Measurements from ENCODE around the gene GIT2.

DNA sequence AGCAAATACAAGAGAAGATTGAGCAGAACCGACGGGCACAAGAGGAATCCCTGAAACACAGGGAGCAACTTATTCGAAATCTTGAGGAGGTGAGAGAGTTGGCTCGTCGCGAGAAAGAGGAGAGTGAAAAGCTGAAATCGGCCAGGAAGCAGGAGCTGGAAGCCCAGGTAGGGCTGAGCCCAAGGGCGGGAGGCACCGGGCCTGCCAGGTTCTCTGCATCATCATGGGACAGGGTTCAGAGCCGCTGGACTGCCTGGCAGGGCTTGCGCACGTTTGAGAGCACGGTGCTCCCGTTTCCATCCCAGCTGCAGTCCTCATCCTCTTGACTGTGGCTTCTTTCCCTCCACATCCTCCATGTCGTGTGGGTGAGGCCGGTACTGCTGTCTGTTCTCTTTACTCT, 81.7 kb downstream of the GIT2 start:
- TF ChIP-seq, protein P1, sequence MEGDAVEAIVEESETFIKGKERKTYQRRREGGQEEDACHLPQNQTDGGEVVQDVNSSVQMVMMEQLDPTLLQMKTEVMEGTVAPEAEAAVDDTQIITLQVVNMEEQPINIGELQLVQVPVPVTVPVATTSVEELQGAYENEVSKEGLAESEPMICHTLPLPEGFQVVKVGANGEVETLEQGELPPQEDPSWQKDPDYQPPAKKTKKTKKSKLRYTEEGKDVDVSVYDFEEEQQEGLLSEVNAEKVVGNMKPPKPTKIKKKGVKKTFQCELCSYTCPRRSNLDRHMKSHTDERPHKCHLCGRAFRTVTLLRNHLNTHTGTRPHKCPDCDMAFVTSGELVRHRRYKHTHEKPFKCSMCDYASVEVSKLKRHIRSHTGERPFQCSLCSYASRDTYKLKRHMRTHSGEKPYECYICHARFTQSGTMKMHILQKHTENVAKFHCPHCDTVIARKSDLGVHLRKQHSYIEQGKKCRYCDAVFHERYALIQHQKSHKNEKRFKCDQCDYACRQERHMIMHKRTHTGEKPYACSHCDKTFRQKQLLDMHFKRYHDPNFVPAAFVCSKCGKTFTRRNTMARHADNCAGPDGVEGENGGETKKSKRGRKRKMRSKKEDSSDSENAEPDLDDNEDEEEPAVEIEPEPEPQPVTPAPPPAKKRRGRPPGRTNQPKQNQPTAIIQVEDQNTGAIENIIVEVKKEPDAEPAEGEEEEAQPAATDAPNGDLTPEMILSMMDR (IDR thresholded peaks at IDR 0.05 in 2 of 3, conservative IDR thresholded peaks at IDR 0.05 in 1 of 3; ENCODE audit: control insufficient read depth in 2 of 3, extremely low read depth in 1 of 3, insufficient read depth in 1 of 3, low read depth in 3 of 3, low read length in 3 of 3): no peak
- no peak for TF ChIP-seq EZH2 (IDR thresholded peaks at IDR 0.05; ENCODE audit: borderline replicate concordance, control insufficient read depth, low read depth, low read length)
- TF ChIP-seq EP300 (IDR thresholded peaks at IDR 0.05; ENCODE audit: borderline replicate concordance in 1 of 2, control insufficient read depth in 1 of 2, low read depth in 2 of 2, low read length in 2 of 2): no peak
- TF ChIP-seq SMC3 (IDR thresholded peaks at IDR 0.05; ENCODE audit: borderline replicate concordance, low read length): no peak
- TF ChIP-seq, protein P2, sequence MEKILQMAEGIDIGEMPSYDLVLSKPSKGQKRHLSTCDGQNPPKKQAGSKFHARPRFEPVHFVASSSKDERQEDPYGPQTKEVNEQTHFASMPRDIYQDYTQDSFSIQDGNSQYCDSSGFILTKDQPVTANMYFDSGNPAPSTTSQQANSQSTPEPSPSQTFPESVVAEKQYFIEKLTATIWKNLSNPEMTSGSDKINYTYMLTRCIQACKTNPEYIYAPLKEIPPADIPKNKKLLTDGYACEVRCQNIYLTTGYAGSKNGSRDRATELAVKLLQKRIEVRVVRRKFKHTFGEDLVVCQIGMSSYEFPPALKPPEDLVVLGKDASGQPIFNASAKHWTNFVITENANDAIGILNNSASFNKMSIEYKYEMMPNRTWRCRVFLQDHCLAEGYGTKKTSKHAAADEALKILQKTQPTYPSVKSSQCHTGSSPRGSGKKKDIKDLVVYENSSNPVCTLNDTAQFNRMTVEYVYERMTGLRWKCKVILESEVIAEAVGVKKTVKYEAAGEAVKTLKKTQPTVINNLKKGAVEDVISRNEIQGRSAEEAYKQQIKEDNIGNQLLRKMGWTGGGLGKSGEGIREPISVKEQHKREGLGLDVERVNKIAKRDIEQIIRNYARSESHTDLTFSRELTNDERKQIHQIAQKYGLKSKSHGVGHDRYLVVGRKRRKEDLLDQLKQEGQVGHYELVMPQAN (conservative IDR thresholded peaks at IDR 0.05): no peak
- TF ChIP-seq POLR2AphosphoS5 (IDR thresholded peaks at IDR 0.05; ENCODE audit: low read length): no peak
- TF ChIP-seq POLR2A (IDR thresholded peaks at IDR 0.05; ENCODE audit: low read depth, low read length): no peak
- no peak for TF ChIP-seq CBX3 (IDR thresholded peaks at IDR 0.05; ENCODE audit: borderline replicate concordance, low read depth)
- TF ChIP-seq MEF2A (IDR thresholded peaks at IDR 0.05; ENCODE audit: insufficient read depth, low read depth, low read length): no peak
- no peak for TF ChIP-seq GABPA (IDR thresholded peaks at IDR 0.05; ENCODE audit: low read depth)
